HCEC 1CT (cell line): ENCODE results near the gene PCP2.
"Not testable (repeated sequence)": the region's sequence is repeated elsewhere in the genome, so short reads cannot be mapped to it uniquely, and the experiment has no call there.

Experiments used
- DNase-seq: peaks from one replicate; pipeline ENCODE4 v3.0.0-alpha.2; 2017

Gene PCP2

DNA sequence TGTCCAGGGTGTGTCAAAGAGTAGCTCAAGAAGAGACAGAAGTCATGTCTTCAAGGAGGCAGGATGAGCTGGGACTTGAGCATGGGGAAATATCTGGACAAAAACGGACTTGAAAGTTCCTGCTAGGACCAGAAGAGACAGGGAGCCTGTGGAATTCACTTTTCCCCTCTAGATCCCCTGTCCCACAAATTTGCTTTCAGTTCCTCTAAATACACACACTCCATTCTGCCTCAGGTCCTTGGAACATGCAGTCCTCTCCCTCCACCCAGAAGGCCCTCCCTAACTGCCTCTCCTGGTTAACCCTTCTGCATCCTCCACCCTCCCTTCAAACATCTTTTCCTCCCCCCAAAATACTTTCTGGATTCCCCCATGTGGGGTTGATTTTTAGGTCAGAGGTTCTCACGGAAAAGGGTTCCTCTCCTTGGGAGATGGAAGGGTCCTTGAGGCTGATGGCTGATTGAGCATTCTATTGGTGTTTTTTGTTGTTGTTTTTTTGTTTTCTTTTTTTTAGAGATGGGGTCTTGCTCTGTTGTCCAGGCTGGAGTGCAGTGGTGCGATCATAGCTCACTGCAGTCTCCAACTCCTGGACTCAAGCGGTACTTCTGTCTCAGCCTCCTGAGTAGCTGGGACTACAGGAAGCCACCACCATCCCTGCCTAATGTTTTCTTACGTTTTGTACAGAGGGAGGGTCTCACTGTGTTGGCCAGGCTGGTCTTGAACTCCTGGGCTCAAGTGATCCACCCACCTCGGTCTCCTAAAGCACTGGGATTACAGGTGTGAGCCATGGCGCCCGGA, 28.4 kb upstream of the PCP2 start:
- no peak for DNase-seq

DNA sequence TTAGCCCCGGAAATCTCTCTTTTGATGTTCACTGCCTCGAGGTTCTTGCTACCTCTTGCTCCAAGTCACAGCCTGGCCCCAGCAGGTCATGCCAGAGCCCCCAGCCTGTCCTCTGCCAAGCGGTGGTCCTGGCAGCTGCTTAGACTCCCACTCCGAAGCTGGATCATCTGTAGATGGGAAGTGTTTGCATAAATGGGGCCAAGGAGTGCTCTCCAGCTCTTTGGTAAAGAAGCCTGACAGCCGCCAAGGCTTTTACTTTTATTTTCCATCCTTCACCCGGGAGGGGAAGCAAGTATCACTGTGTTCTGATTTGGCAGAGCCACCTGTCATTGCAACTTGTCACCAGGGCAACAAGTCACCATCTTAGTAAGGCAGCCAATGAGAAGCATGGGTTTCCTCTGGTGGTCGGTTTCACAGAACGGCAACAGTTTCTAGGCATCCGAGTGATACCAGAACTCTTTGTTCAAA, 24.7 kb upstream of the PCP2 start:
- no peak for DNase-seq

DNA sequence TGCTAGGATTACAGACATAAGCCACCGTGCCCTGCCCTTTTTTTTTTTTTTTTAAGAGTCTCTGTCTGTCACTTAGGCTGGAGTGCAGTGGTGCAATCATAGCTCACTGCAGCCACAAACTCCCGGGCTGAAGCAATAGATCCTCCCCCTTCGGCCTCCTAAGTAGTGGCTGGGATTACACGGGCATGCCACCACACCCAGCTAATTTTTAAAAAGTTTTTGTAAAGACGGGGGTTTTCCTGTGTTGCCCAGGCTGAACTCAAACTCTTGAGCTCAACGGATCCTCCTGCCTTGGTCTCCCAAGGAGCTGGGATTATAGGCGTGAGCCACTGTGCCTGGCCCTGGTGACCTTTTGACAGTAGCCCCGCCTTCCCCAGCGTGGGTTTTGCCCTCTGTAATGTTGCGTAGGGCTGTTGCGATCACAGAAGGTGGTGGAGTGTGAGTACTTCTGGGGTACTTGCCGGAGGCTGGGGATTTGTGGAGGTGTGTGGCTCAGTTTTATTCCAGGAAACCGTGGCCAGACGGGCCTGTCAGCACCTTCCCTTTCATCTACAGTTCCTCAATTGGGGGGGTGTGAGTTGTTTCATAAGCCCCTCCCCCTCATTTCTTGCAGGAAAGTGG, 23.7 kb upstream of the PCP2 start:
- no peak for DNase-seq

DNA sequence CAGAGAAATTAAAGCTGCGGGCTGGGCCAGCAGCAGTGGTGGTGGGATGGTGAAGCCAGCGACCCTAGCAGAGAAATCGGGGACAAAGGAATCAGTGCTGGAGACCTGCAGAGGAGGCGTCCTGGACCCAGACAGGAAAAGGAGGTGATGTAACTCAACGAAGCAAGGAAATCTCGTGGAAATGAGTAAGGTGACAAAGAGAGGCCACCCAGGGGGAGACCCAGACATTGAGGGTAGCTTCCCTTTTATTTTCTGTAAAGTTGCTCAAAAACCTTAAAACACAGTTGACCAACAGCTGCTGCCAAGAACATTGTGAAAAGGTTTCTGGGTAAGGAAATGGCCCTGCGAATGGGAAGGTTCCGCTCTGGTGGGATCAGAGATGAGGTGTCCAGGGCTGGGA, 22.1 kb upstream of the PCP2 start:
- DNase-seq: no peak

DNA sequence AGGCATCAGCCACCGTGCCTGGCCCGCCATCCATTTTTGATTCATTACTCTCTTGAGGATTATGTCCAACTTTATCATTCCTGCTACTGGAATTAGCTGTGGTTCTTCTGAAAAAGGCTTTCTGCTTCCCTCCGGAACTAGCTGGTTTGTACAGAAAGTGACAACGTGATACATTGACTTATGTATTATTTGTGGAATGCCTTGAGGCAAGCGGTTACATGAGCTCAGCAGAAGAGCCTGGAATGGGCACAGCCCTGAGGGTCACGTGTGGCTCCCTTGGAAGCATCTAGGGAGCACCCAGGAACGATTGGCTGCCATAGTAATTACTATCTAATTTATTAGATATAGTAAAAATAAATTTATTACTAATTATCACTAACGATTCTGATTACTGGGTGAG, 20.9 kb upstream of the PCP2 start:
- DNase-seq: no peak

DNA sequence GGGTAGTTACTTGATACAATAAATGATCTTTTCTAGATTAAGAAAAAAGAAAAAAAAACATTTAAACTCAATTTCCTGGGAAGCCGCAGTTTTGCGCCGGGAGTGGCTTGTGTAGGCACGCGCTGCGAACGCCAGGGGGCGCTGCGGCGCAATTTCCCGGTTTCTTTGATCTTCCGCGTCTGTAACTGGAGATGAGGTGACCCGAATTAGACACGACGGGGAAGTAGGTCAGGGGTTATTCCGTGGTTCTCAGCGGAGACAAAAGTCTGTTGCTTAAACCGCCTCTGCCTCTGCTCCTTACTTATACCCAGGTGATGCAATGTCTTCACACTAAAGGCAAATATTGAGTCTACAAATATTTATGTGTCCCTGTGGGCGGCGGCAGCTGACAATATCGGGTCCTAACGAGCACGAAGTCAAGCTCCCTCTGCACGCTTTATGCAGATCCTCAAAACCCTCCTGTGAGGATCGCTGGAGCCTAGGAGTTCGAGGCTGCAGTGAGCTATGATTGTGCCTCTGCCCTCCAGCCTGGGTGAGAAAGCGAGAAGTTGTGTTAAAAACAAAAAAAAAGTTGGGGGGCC, 18.6 kb upstream of the PCP2 start:
- DNase-seq: peak; percentile 75

DNA sequence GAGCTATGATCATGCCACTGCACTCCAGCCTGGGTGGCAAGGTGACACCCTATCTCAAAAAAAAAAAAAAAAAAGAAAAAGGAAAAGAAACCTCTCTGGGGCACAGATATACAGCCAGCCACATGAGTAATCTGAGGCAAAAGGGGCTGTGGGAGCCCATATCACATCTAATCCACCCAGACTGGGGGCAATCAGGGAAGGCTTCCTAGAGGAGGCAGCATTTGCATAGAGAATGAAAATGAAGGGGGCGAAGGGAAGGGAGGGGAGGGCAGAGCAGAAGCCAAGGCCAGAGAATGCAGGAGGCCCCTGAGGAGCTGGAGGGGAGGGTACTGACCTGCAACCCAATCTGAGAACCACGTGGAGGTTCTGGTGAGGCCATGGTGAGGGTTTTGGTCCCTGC, 16.6 kb upstream of the PCP2 start:
- DNase-seq: no peak

DNA sequence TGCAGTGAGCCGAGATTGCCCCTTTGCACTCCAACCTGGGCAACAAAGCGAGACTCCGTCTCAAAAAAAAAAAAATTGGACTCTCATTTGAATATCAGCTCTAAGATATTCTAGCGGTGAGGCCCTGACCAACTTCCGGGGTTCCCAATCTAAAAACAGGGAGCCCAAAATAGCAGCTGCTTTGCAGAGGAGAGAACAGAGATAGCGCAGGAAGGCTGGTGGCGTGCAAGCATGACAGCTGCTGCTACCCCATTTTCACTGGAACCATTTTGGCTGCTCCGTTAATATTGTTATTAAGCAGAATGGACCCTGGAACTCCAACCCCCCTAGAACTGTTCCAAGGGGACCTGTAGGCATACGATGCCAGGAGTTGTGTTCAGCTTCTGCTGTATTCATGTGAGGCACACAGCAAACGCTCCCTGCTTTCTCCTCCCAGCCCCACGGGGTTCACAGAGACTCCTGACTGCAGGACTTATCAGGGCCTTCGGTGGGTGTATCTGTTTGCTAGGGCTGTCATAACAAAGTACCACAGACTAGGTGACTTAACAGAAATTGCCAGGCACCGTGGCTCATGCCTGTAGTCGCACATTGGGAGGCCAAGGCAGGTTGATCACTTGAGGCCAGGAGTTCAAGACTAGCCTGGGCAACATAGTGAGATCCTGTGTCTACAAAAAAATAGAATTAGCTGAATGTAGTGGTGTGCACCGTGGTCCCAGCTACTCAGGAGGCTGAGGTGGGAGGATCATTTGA, 14.9 kb upstream of the PCP2 start:
- DNase-seq: no peak

DNA sequence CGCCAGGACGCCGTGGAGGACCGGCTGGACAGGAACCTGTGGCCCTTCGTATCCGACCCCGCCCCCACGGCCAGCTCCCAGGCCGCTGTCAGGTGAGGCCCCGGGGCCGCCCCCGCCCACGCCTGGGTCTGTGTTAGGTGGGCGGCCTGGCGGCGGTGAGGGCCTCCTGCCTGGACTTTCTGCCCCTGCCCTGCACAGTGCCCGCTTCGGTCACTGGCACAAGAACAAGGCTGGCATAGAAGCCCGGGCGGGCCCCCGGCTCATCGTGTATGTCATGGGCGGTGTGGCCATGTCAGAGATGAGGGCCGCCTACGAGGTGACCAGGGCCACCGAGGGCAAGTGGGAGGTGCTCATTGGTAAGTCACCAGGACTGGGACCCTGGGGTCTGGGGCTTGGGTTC, 13.6 kb upstream of the PCP2 start:
- no peak for DNase-seq

DNA sequence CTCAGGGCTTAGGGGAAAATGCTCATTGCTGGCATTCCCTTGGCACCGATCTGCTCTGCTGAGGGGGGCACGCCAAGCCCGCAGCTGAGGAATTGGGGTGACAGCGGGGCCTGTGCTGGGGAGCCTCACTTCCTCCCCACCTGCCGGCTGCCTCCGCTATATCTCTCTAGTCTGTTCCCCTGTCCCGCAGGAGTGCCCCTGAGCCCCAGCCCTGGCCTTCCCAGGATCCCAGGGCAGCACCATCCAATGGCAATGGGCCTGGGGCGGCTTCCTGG, 12.8 kb upstream of the PCP2 start:
- no peak for DNase-seq

DNA sequence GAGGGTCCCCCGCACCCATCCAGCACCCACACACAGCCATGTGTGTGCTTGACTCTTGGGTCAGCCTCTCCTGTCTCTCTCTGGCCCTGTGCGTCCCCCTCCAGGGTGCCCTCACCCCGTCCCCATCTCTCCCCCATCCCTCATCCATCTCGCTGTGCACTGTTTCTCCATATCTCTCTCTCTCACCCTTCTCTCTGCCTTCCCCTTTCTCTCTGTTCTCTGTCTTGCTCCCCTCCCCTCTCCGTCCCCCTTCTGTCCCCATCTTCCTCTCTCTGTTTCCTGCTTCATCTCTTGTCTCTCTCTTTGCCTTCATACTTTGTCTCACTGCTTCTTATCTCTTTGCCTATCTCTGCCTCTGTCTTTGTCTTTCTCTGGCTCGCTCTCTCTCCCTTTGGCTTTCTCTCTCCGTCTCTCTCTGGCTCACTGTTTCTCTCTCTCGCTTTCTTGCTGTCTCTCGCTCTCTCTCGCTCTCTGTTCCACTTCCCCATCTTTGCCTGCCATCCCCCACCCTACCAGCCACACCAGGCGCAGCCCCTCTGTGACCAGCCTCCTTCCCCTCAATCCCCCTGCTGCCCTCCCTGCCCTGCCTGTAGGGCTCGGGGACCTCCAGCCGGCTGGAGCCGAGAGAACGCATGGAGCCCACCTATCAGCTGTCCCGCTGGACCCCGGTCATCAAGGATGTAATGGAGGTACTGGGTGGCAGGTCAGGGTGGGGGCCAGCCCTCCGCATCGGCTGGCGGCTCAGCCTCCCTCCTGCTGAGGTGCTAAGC, 12.3 kb upstream of the PCP2 start:
- no peak for DNase-seq

DNA sequence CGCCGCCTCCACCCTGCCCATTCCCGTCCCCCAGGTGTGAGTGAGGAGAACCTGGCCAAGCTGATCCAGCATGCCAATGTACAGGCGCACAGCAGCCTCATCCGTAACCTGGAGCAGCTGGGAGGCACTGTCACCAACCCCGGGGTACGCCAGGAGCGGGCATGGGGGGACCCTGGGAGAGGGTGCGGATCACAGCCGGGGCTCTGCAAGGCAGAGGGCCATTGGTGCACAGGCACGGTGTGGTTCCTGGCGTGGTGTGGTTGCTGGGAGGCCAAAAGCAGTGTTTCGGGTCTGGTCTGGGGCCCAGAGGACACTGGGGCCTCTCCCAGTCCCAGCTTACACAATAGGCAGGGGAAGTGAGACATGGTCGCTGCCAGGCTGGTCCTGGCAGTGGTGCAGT, 11.6 kb upstream of the PCP2 start:
- no peak for DNase-seq

DNA sequence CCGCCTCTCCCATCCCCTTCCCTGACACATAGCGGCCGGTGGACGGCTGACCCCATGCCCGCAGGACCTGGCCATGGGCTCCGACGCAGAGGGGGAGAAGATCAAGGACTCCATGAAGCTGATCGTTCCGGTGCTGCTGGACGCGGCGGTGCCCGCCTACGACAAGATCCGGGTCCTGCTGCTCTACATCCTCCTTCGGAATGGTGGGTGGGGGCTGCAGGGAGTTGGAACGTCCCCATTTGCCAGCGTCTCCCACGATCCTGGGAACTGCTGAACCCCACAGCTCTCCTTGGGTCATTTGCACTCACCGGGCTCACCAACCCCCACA, 11.0 kb upstream of the PCP2 start:
- DNase-seq: no peak

DNA sequence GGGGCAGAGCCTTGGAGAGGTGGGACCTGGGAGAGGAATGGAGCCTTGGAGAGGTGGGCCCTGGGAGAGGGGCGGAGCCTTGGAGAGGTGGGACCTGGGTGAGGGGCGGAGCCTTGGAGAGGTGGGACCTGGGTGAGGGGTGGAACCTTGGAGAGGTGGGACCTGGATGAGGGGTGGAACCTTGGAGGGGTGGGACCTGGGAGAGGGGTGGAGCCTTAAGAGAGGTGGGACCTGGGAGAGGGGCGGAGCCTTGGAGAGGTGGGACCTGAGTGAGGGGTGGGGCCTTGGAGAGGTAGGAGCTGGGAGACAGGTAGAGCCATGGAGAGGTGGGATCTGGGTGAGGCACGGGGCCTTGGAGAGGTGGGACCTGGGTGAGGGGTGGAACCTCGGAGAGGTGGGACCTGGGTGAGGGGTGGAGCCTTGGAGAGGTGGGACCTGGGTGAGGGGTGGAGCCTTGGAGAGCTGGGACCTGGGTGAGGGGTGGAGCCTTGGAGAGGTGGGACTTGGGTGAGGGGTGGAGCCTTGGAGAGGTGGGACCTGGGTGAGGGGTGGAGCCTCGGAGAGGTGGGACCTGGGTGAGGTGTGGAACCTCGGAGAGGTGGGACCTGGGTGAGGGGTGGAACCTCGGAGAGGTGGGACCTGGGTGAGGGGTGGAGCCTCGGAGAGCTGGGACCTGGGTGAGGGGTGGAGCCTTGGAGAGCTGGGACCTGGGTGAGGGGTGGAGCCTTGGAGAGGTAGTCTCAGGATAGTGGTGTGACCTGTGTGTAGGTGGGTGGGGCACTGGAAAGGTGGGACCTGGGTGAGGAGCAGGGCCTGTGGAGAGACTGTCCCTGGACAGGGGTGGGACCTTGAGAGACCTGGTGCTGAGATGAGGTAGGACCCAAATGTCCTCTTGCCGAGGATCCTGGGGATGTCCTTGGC, 10.4 kb upstream of the PCP2 start:
- not testable (repeated sequence) for DNase-seq

DNA sequence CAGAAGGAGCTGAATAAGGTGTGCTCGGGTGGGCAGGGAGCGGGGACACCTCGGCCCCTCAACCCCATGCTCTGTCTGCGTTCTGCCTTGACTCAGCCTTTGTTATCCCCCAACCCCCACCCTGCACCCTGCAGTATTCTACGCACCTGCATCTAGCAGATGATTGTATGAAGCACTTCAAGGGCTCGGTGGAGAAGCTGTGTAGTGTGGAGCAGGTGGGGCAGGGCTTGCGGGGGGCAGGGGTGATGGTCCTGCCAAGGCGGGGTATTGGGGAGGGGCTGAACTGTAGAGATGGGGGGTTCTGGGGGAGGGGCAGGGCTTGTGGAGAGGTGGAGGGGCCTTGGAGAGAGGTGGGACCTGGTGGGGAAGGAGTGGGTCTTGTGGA, 9.5 kb upstream of the PCP2 start:
- no peak for DNase-seq

DNA sequence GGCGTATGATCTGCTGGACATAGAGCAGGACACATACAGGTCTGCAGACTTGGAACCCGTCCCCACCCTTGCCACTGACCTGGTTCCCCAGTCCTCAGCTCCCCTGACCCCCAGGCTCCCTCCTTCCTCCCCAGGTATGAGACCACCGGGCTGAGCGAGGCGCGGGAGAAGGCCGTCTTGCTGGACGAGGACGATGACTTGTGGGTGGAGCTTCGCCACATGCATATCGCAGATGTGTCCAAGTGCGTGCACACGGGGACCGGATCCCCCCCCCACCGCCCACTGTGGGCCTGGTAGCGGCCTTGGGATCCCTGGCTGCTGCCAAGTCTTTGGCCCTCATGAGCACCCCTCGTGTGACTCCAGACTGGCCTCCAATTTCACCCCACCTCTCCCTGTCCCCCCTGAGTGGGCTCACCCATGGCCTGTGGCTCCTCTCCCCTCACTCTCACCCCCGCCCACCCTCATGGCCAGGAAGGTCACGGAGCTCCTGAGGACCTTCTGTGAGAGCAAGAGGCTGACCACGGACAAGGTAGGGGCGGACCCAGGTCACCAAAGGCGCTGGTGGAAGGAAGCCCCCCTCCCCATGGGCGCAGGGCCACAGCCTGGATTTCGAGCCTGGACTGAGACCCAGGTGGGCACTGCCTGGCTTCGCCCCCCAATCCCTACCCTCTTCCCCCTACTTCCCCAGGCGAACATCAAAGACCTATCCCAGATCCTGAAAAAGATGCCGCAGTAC, 8.9 kb upstream of the PCP2 start:
- DNase-seq: no peak

DNA sequence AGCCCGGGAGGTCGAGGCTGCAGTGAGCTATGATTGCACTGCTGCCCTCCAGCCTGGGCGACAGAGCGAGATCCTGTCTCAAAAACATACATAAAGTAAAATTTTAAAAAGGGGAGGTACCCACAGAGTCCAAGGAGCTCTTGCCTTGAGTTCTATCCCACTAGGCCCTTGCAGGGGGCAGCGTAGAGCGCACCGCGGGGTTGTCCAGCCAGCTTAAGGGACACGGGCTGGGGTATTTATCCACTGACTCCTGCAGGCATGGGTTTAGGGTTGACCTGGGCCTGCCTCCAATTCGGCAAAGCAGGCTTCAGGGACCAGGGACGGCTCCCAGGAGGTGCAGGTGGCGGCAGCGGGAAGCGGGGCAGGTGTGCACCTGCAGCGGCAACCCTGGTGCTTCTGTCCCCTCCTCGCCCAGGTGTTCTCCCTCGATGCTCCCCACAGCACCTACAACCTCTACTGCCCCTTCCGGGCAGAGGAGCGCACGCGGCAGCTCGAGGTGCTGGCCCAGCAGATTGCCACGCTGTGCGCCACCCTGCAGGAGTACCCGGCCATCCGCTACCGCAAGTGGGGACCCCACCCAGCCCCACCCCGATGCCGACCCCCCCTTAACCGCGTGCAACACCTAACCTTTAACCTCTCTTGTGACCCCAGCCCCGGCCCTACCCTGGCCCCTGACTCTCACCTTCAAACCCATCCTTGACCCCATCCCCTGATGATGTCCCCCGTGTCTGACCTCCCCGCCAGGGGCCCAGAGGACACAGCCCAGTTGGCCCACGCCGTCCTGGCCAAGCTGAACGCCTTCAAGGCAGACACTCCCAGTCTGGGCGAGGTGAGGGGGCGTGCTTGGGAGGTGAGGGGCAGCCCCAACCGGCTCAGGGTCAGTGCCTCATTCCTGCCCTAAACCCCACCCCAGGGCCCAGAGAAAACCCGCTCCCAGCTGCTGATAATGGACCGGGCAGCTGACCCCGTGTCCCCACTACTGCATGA, 8.1 kb upstream of the PCP2 start:
- no peak for DNase-seq

DNA sequence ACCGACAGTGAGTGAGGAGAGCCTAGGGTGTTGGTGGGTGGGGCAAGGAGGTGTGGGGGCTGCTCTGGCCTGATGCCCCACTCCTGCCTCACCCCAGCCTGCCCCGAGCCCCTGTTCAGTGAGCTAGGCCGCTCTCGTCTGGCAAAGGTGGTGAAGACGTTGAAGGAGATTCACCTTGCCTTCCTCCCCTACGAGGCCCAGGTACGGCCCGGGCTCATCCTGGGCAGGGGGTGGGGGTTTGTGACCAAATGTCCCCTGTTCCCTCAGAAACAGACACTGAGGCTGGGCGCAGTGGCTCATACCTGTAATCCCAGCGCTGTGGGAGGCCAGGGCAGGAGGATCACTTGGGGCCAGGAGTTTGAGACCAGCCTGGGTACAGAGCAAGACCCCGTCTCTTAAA, 7.3 kb upstream of the PCP2 start:
- no peak for DNase-seq

DNA sequence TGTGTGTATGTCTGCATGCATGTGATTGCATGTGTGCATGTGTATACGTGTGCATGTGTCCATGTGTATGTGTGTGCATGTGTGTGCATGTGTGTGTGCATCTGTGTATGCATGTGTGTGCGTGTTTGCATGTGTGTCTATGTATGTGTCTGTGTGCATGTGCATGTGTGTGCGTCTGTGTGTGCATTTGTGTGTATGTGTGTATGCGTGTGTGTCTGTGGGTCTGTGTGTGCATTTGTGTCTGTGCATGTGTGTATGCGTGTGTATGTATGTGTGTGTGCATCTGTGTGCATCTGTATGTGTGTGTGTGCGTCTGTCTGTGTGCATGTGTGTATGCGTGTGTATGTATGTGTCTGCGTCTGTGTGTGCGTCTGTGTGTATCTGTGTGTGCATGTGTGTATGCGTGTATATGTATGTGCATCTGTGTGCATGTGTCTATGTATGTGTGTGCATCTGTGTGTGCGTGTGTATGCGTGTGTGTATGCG, 6.4 kb upstream of the PCP2 start:
- no peak for DNase-seq
